Measurements from ENCODE around the gene IL17RE.

GRCh38 chr3:9881441-9881840, 21.2 kb upstream of the IL17RE start:
- TF ChIP-seq EZH2 (IDR thresholded peaks at IDR 0.05; ENCODE audit: borderline replicate concordance, low read depth, low read length, severe bottlenecking) (no peak), CTCF (IDR thresholded peaks at IDR 0.05; ENCODE audit: extremely low read depth in 1 of 2, insufficient read depth in 1 of 2, low read depth in 1 of 2, low read length in 2 of 2) (no peak), POLR2A (IDR thresholded peaks at IDR 0.05; ENCODE audit: low read depth, low read length) (no peak)
